Spleen (tissue), 11 donors: Measurements from ENCODE around the gene TRIM7. TPM values are rescaled to one million over a fixed set of nuclear protein-coding genes. Genes with fewer than 3 reads are reported as not detected.
A peak's percentile ranks its signal among the peaks of the same experiment; 100 is the strongest.

Experiments
- DNase-seq: peaks from one replicate; pipeline ENCODE4 v3.0.0-alpha.2; 2020
- H3K27ac ChIP-seq, 8 donors: fragments of 200-600 bp; sonication (generic) in 7 of 8; 1 replicate in 4 of 8; 2 replicates in 4 of 8; pipeline versions ENCODE4 v1.5.0 to v1.8.0; 2016 to 2021; ENCODE audit warnings: inconsistent platforms in 4 of 8, mild to moderate bottlenecking in 4 of 8, moderate library complexity in 1 of 8
- H3K27me3 ChIP-seq, 7 donors: fragments of 200-600 bp; sonication (generic) in 6 of 7; replicated peaks in 1 of 7; 1 replicate in 4 of 7; 2 replicates in 3 of 7; pipeline versions ENCODE4 v1.5.0 to v1.8.0; 2016 to 2021; ENCODE audit warnings: inconsistent platforms in 3 of 7, mild to moderate bottlenecking in 1 of 7
- H3K36me3 ChIP-seq, 6 donors: fragments of 200-600 bp; sonication (generic) in 5 of 6; 1 replicate in 4 of 6; 2 replicates in 2 of 6; pipeline versions ENCODE4 v1.5.0 to v1.8.0; 2016 to 2021; ENCODE audit warnings: inconsistent platforms in 2 of 6
- H3K4me1 ChIP-seq, 6 donors: fragments of 200-600 bp; sonication (generic) in 5 of 6; 1 replicate in 3 of 6; 2 replicates in 3 of 6; pipeline versions ENCODE4 v1.5.0 to v1.8.0; 2016 to 2021; ENCODE audit warnings: inconsistent platforms in 3 of 6
- H3K4me3 ChIP-seq, 8 donors: fragments of 200-600 bp; sonication (generic) in 7 of 8; 1 replicate in 4 of 8; 2 replicates in 4 of 8; pipeline versions ENCODE4 v1.5.0 to v1.8.0; 2016 to 2021; ENCODE audit warnings: inconsistent platforms in 4 of 8, mild to moderate bottlenecking in 4 of 8, moderate library complexity in 2 of 8
- H3K9me3 ChIP-seq, 8 donors: fragments of 200-600 bp; sonication (generic) in 7 of 8; 1 replicate in 4 of 8; 2 replicates in 4 of 8; pipeline versions ENCODE4 v1.5.0 to v1.8.0; 2016 to 2021; ENCODE audit warnings: inconsistent platforms in 4 of 8
- POLR2A ChIP-seq, 3 donors: fragments of 450-650 bp; IDR thresholded peaks; one replicate each; pipeline ENCODE4 v1.5.1; 2017; ENCODE audit warnings: antibody characterized with exemption in 3 of 3, mild to moderate bottlenecking in 1 of 3
- POLR2AphosphoS5 ChIP-seq, 3 donors: sonication (generic); formaldehyde crosslinking; IDR thresholded peaks; one replicate each; pipeline ENCODE4 v1.5.1; 2017; ENCODE audit warnings: antibody characterized with exemption in 3 of 3
- whole genome bisulfite sequencing, 5 donors: extraction: QIAGEN DNeasy Blood & Tissue Kit in 3 of 5; methylation state at CpG; one replicate each; pipeline versions ENCODE4 v1.1.5 to v1.1.7; 2013 to 2018; 5-methylcytosine and 5-hydroxymethylcytosine counted together
- intact Hi-C: fragments of 100-400 bp; cut with DNase I; formaldehyde crosslinking; loops from one replicate; pipeline ENCODE4 v1.15.0; 2023; ENCODE audit warnings: low total_unique reads
- polyA plus RNA-seq, 3 donors: library from polyadenylated mRNA; stranded (reverse); fragments of 200-250 nt; gene quantifications; one replicate each; pipeline ENCODE4 v1.2.1, GENCODE V29; 2013
- total RNA-seq, 7 donors: library from RNA; depleted of rRNA in 3 of 7; stranded (reverse); fragments of >200 nt in 3 of 7; fragmentation: NEBNext Ultra II Directional in 4 of 7; extraction: Animal tissue kit (Norgen Biotek cat#: 25700) in 4 of 7; gene quantifications; one replicate each; pipeline versions ENCODE4 v1.1.0 to v1.2.1, GENCODE V29; 2016 to 2021
- TF ChIP-seq, protein P1 (sequence below), 11 experiments: fragments of 200-600 bp in 7 of 11; fragments of 450-650 bp in 4 of 11; sonication (generic) in 4 of 11; IDR thresholded peaks in 8 of 11; conservative IDR thresholded peaks in 3 of 11; 1 replicate in 7 of 11; 2 replicates in 4 of 11; pipeline versions ENCODE4 v1.4.0 to v1.8.0; 2016 to 2021; ENCODE audit warnings: antibody characterized with exemption in 11 of 11, inconsistent platforms in 4 of 11, mild to moderate bottlenecking in 1 of 11
- donor health status: healthy with polysubstance abuse.
- donor health status: DM: no; HTN: no; CAD: no; lungs with moderate emphysema.
- donor health status: DM: no; HTN: no; CAD: no.
- donor health status: Bipolar disorder and iron deficiency.
- donor health status: healthy.
- donor health status: DM: no; HTN: no; CAD: no.
- donor health status: DM: yes; HTN: yes; CAD: no.

TRIM7 gene
- total and polyA plus RNA-seq, 10 donors, result 0.81 to 3.9 (median 1.3) TPM

GRCh38 chr5:181160152-181160754 lies 44.7 kb downstream of the TRIM7 start:
- intact Hi-C loops, result loop anchor here (10.0 kb wide), 1 partner anchor 295 kb away; the partner anchor contains the start of gene ZFP62
- no peaks in the 10 kb centered on the region for H3K36me3 ChIP-seq
- H3K27ac ChIP-seq, result peak overlapping the region in 7 of 8 donors; percentile 41 to 91 (median 73)
- peak; percentile 90 for DNase-seq
- peaks cover 0 to 21% (median 17%) of the 10 kb centered on the region in 6 donors for H3K4me1 ChIP-seq
- peaks cover 0 to 54% (median 7%) of the 10 kb centered on the region in 7 donors for H3K27me3 ChIP-seq
- TF ChIP-seq POLR2AphosphoS5 (IDR thresholded peaks at IDR 0.05), result peak in 1 of 3 donors; percentile 44
- no peak for TF ChIP-seq POLR2A (IDR thresholded peaks at IDR 0.05)
- TF ChIP-seq, protein P1, sequence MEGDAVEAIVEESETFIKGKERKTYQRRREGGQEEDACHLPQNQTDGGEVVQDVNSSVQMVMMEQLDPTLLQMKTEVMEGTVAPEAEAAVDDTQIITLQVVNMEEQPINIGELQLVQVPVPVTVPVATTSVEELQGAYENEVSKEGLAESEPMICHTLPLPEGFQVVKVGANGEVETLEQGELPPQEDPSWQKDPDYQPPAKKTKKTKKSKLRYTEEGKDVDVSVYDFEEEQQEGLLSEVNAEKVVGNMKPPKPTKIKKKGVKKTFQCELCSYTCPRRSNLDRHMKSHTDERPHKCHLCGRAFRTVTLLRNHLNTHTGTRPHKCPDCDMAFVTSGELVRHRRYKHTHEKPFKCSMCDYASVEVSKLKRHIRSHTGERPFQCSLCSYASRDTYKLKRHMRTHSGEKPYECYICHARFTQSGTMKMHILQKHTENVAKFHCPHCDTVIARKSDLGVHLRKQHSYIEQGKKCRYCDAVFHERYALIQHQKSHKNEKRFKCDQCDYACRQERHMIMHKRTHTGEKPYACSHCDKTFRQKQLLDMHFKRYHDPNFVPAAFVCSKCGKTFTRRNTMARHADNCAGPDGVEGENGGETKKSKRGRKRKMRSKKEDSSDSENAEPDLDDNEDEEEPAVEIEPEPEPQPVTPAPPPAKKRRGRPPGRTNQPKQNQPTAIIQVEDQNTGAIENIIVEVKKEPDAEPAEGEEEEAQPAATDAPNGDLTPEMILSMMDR (IDR thresholded peaks at IDR 0.05 in 8 of 11, conservative IDR thresholded peaks at IDR 0.05 in 3 of 11), result no peak
- peak overlapping the region in 3 of 8 donors; percentile 5 to 65 (median 8) for H3K4me3 ChIP-seq
- peaks cover 0 to 5% (median 0%) of the 10 kb centered on the region in 8 donors for H3K9me3 ChIP-seq
- WGBS, 5 donors, result 51 to 64% (median 63%) methylated on average over 12 to 21 of the region's 21 CpGs

DNA sequence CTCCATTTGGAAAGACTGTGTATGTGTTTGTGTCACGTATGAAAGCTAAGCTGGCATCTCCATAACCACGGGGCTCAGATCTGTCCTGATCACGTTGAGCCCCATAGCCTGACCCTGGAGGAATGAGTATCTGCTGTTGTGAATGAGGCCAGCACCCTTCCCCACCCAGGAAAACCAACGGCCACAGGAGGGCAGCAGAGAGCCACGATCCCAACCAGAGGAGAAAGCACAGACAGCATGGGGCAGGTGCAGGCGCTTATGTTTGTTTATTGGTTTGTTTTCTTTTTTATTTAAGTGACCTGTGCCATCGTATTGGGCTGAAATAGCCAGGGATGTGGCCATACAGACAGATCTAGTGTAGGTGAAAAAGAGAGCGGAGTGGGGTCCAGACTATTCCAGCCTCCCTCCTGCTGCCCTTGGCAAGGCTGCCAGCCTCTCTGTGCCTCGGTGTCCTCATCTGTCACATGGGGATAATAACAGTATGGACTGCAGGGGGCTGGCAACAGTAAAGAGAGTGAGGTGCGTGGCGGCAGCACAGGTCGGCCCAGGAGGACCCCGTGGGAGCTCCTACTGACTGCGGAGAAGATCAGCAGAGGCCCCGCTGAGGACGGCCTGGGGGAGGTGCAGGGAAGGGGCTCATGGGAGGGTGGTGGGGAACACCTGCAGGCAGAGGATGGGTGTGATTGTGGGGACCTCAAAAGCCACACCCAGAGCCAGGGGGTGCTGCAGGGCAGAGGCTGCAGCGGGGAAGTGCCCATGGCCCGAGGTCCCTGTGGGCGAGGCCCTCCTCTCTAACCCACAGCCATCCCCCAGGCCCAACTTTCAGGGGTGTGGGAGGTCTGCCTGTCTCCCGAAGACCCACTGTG lies 45.5 kb downstream of the TRIM7 start:
- H3K4me1 ChIP-seq, result peaks cover 0 to 21% (median 17%) of the 10 kb centered on the region in 6 donors
- peak overlapping the region in 4 of 8 donors; percentile 73 to 91 (median 75) for H3K27ac ChIP-seq
- 56 to 60% (median 57%) methylated on average over 17 to 20 of the region's 20 CpGs for WGBS, 5 donors
- peak; percentile 94 for DNase-seq
- H3K4me3 ChIP-seq, result peak overlapping the region in 1 of 8 donors; percentile 65
- TF ChIP-seq POLR2AphosphoS5 (IDR thresholded peaks at IDR 0.05) (peak in 1 of 3 donors; percentile 52), POLR2A (IDR thresholded peaks at IDR 0.05) (no peak)
- TF ChIP-seq, protein P1 (IDR thresholded peaks at IDR 0.05 in 8 of 11, conservative IDR thresholded peaks at IDR 0.05 in 3 of 11), result peak; percentile 76 to 94 (median 88)
- peaks cover 0 to 46% (median 4%) of the 10 kb centered on the region in 7 donors for H3K27me3 ChIP-seq
- H3K9me3 ChIP-seq, result peaks cover 0 to 2% (median 0%) of the 10 kb centered on the region in 8 donors
- no peaks in the 10 kb centered on the region for H3K36me3 ChIP-seq
- intact Hi-C loops, result loop anchor here (10.0 kb wide), 1 partner anchor 295 kb away; the partner anchor contains the start of gene ZFP62

DNA sequence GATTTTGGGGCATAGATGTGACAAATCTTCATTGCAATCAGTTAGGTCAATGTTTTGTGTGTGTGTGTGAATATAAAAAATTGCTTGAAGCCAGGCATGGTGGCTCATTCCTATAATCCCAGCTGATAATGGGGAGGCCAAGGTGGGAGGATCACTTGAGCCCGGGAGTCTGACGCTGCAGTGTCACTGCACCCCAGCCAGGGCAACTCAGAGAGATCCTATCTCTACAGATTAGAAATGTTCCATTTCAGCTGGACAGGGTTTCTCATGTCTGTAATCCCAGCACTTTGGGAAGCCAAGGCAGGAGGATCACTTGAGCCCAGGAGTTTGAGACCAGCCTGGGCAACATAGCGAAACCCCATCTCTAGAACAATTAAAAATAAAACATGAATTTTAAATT lies 46.1 kb downstream of the TRIM7 start:
- no peaks in the 10 kb centered on the region for H3K36me3 ChIP-seq
- WGBS, 5 donors, result 93 to 98% (median 97%) methylated on average over 3 of the region's 3 CpGs
- peaks cover 0 to 21% (median 17%) of the 10 kb centered on the region in 6 donors for H3K4me1 ChIP-seq
- no peaks in the 10 kb centered on the region for H3K9me3 ChIP-seq
- peaks cover 0 to 40% (median 0%) of the 10 kb centered on the region in 7 donors for H3K27me3 ChIP-seq
- H3K27ac ChIP-seq, result no peak overlapping the region
- intact Hi-C loops, result no loop called here
- no peak for TF ChIP-seq POLR2A (IDR thresholded peaks at IDR 0.05)
- DNase-seq, result no peak
- no peak overlapping the region for H3K4me3 ChIP-seq

DNA sequence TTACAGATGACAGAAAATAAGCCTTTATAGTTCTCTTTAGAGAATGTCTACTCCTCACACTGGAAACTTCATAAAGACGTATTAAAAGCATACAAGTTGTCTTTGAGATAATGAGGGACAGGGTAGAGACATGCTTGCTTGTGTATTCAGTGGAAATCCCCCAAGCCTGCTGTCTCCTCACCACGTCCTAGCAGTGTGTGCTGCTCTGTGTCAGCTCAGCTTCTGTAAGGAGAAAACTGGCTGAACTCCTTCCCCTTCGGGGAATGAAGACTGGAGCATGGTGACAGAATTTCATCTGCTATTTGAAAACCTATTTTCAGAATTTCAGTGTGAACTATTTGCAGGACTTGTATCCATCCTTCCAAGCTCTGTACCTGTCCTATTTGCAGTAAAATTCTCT lies 48.2 kb downstream of the TRIM7 start:
- Histone ChIP-seq H3K27ac (no peak overlapping the region), H3K9me3 (no peaks in the 10 kb centered on the region), H3K27me3 (peaks cover 0 to 24% (median 0%) of the 10 kb centered on the region in 7 donors), H3K4me1 (peaks cover 0 to 21% (median 15%) of the 10 kb centered on the region in 6 donors), H3K36me3 (no peaks in the 10 kb centered on the region), H3K4me3 (no peak overlapping the region)
- no peak for DNase-seq
- intact Hi-C loops, result no loop called here
- no peak for TF ChIP-seq POLR2A (IDR thresholded peaks at IDR 0.05)
- TF ChIP-seq, protein P1 (IDR thresholded peaks at IDR 0.05 in 8 of 11, conservative IDR thresholded peaks at IDR 0.05 in 3 of 11), result no peak
- no peak for TF ChIP-seq POLR2AphosphoS5 (IDR thresholded peaks at IDR 0.05)
- WGBS, 5 donors, result 48 to 60% (median 51%) methylated on average over 3 of the region's 3 CpGs
